Measurements from ENCODE around the gene SLC4A1AP. TPM values are rescaled to one million over a fixed set of nuclear protein-coding genes. Genes with fewer than 3 reads are reported as not detected.

Gene SLC4A1AP
- total and polyA plus RNA-seq, 2 of the 13 experiments (the other 11 are each of a cell fraction or from before 2014, with no cell fraction given) = 15.3 to 44.6 TPM

GRCh38 chr2:27667446-27667845 lies 3.8 kb downstream of the SLC4A1AP start:
- Histone ChIP-seq H3K79me2 (ENCODE audit: insufficient read depth, low read length) (peaks cover 33% of the 10 kb centered on the region), H3K4me3 (replicated peaks in 1 of 3; ENCODE audit: insufficient read depth in 1 of 3, low read depth in 2 of 3, low read length in 3 of 3) (no peak overlapping the region), H4K20me1 (ENCODE audit: insufficient read depth, low read length) (no peaks in the 10 kb centered on the region), H3K9me3 (ENCODE audit: low read length) (no peaks in the 10 kb centered on the region), H3K4me2 (ENCODE audit: low read depth, low read length) (no peak overlapping the region), H3K27me3 (ENCODE audit: control insufficient read depth in 1 of 2, insufficient read depth in 2 of 2, low read length in 2 of 2) (no peaks in the 10 kb centered on the region; a peak in 1 of 5 replicates), H2AFZ (ENCODE audit: low read length) (no peak overlapping the region), H3K27ac (ENCODE audit: extremely low read length, insufficient read depth, low read length) (no peak overlapping the region), H3K9ac (ENCODE audit: insufficient read depth, low read depth, low read length) (no peak overlapping the region), H3K4me1 (ENCODE audit: insufficient read depth, low read length) (peaks cover 19% of the 10 kb centered on the region), H3K36me3 (replicated peaks in 1 of 2; ENCODE audit: control insufficient read depth in 1 of 2, insufficient read depth in 2 of 2, low read length in 2 of 2) (peaks cover 15 to 34% of the 10 kb centered on the region in 2 experiments)
- intact Hi-C loops (cut with micrococcal nuclease; ENCODE audit: unreplicated experiment) = no loop called here
- DNase-seq (ENCODE audit: low spot score) = no peak
- ATAC-seq = no peak
- ChIA-PET CTCF (ENCODE audit: low intra/inter-chr PET ratio, low total read pairs) (no interaction called here), POLR2A (no interaction called here)
- 96% methylated on average over 1 of the region's 1 CpG for WGBS (ENCODE audit: low lambda C conversion rate)
- no TSS peak for BruUV-seq (replicated peaks)
- TF ChIP-seq PAF1 (CRISPR knock-in tag; IDR thresholded peaks at IDR 0.05) (no peak), ZZZ3 (CRISPR knock-in tag; IDR thresholded peaks at IDR 0.05; ENCODE audit: borderline replicate concordance) (no peak), PBX2 (CRISPR knock-in tag; IDR thresholded peaks at IDR 0.05) (no peak), NFKBIZ (CRISPR knock-in tag; IDR thresholded peaks at IDR 0.05) (no peak), TEAD3 (CRISPR knock-in tag; optimal IDR thresholded peaks at IDR 0.05; ENCODE audit: borderline replicate concordance) (no peak), ZNF430 (CRISPR knock-in tag; IDR thresholded peaks at IDR 0.05) (no peak), PATZ1 (CRISPR knock-in tag; IDR thresholded peaks at IDR 0.05) (no peak), ZNF589 (CRISPR knock-in tag; conservative IDR thresholded peaks at IDR 0.05) (no peak), CBX1 (IDR thresholded peaks at IDR 0.05; ENCODE audit: low read depth) (no peak), ZNF75D (CRISPR knock-in tag; IDR thresholded peaks at IDR 0.05; ENCODE audit: borderline replicate concordance) (no peak), ZNF276 (CRISPR knock-in tag; IDR thresholded peaks at IDR 0.05; ENCODE audit: low read depth) (no peak), THAP9 (CRISPR knock-in tag; IDR thresholded peaks at IDR 0.05; ENCODE audit: borderline replicate concordance) (no peak)
- TF ChIP-seq, protein P1, sequence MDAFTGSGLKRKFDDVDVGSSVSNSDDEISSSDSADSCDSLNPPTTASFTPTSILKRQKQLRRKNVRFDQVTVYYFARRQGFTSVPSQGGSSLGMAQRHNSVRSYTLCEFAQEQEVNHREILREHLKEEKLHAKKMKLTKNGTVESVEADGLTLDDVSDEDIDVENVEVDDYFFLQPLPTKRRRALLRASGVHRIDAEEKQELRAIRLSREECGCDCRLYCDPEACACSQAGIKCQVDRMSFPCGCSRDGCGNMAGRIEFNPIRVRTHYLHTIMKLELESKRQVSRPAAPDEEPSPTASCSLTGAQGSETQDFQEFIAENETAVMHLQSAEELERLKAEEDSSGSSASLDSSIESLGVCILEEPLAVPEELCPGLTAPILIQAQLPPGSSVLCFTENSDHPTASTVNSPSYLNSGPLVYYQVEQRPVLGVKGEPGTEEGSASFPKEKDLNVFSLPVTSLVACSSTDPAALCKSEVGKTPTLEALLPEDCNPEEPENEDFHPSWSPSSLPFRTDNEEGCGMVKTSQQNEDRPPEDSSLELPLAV (CRISPR knock-in tag; conservative IDR thresholded peaks at IDR 0.05; ENCODE audit: low read depth) = no peak
- in situ Hi-C loops (cut with HindIII; ENCODE audit: extremely low pct_ligation_motif_present, low pct_unique_long_range_greater_than_20kb) = no loop called here
- no peak for FAIRE-seq

Measured in HepG2 (cell line).